ENCODE measurements around the gene COX6A1.

Gene COX6A1

DNA sequence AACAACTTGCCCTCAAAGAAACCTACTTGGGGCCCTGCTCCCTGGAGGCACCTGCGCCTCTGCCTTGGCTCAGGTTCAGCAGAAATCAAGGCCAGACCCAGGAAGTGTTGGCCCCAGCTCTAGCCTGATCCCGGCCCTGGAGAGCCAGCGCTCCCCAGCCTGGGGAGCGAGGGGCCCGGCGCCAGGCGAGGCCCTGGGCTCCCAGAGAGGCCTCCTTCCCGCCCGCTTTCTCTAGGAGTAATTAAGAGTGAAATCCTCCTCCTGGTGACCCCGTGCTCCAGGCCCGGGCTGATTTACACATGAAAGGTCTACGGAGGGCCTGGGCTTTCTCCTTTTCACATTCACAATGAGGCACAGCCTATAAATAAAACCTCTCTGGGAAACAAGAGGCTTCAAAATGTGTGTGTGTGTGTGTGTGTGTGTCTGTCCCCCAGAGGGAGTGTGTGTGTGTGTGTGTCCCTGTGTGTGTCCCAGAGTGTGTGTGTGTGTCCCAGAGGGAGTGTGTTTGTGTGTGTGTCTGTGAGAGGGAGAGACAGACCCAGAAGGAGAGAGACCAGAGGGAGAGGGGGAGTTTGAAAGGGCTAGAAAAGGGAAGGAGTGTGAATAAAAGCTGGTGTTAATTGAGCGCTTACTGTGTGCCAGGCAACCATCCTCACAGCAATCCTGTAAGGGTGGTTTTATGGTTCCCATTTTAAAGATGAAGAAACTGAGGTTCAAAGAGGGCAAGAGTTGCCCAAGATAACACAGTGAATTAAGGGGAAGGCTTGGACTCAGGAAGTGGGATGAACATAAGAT, 23.8 kb upstream of the COX6A1 start:
- Mint-ChIP-seq H3K27me3 (ENCODE audit: low read depth) (no peaks in the 10 kb centered on the region), H3K4me1 (ENCODE audit: low read depth) (no peaks in the 10 kb centered on the region), H3K27ac (no peak overlapping the region), H3K9me3 (no peaks in the 10 kb centered on the region), H3K4me3 (no peak overlapping the region), H3K36me3 (ENCODE audit: low read depth) (no peaks in the 10 kb centered on the region)
- DNase-seq (ENCODE audit: low spot score): no peak

DNA sequence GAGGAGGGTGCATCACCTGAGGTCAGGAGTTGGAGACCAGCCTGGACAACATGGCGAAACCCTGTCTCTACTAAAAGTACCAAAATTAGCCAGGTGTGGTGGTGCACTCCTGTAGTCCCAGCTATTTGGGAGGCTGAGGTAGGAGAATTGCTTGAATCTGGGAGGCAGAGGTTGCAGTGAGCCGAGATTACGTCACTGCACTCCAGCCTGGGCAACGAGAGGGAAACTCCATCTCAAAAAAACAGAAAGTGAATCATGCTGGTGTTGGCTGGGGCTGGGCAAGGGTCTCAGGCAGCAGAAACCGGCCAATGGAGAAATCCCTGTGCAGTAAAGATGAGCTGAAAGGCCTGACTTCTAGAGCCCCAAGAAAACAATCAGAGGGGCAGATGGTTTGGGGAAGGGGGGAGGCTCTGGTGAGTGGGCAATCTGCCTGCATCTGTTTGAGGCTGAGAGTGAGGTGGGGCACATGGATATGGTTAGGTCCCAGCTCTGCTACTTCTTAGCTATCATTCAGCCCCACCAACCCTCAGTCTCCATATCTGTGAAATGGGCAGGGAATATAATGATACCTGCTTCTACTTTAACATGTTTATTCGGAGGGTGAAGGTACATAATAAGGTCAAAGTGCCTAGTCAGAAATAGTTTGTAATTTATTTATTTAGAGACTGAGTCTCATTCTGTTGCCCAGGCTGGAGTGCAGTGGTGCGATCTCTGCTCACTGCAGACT, 21.3 kb upstream of the COX6A1 start:
- H3K27ac Mint-ChIP-seq: no peak overlapping the region
- no peak for DNase-seq (ENCODE audit: low spot score)
- H3K9me3 Mint-ChIP-seq: no peaks in the 10 kb centered on the region
- no peak overlapping the region for H3K4me3 Mint-ChIP-seq
- no peaks in the 10 kb centered on the region for H3K27me3 Mint-ChIP-seq (ENCODE audit: low read depth)
- no peaks in the 10 kb centered on the region for H3K36me3 Mint-ChIP-seq (ENCODE audit: low read depth)
- H3K4me1 Mint-ChIP-seq (ENCODE audit: low read depth): no peaks in the 10 kb centered on the region

DNA sequence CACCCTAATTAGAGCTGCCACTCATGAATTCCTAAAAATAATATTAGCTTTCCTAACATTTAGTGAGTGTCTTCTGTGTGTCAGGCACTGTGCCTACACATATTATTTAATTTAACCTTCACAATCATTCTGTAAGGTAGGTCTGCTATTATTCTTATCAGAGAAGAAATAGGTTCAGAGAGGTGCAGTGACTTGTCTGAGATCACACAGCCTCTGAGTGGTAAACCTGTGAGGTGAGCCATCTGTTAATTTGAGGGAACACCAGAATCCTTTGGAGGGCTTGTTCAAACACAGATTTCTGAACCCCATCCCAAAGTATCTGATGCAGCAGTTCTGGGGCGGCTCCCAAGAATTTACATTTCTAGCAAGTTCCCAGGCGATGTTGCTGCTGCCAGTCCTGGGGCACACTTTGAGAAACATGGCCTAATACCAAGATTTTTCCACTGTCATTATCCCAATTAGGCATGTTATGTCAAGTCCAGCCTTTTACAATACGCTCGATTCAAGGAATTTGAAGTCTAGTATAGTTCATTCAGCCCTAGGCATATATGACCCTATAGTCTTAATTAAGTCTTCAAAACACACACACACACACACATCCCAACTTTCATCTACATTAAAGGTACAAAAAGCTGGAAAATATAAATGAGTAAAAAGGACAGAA, 19.9 kb upstream of the COX6A1 start:
- H3K4me3 Mint-ChIP-seq: no peak overlapping the region
- DNase-seq (ENCODE audit: low spot score): no peak
- H3K4me1 Mint-ChIP-seq (ENCODE audit: low read depth): no peaks in the 10 kb centered on the region
- H3K27me3 Mint-ChIP-seq (ENCODE audit: low read depth): no peaks in the 10 kb centered on the region
- H3K36me3 Mint-ChIP-seq (ENCODE audit: low read depth): no peaks in the 10 kb centered on the region
- no peak overlapping the region for H3K27ac Mint-ChIP-seq
- H3K9me3 Mint-ChIP-seq: no peaks in the 10 kb centered on the region

DNA sequence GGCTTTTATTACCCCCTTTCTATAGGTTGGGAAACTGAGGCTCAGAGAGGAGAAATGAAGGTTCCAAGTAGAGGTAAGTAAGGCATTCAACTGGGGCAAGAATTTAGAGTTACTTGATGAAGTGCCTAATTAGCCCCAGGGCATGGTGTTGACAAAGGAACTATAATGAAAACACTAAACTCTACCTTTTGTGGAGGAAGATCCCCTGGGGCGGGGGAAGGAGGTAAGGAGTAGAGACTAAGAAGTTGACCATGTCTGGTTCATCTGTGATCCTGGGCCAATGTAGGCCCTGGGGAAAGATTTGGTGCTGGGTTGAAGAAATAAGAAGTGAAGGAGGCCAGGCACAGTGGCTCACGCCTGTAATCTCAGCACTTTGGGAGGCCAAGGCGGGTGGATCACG, 16.2 kb upstream of the COX6A1 start:
- Mint-ChIP-seq H3K27ac (no peak overlapping the region), H3K27me3 (ENCODE audit: low read depth) (no peaks in the 10 kb centered on the region), H3K9me3 (no peaks in the 10 kb centered on the region), H3K4me3 (no peak overlapping the region), H3K36me3 (ENCODE audit: low read depth) (no peaks in the 10 kb centered on the region), H3K4me1 (ENCODE audit: low read depth) (no peaks in the 10 kb centered on the region)
- no peak for DNase-seq (ENCODE audit: low spot score)

DNA sequence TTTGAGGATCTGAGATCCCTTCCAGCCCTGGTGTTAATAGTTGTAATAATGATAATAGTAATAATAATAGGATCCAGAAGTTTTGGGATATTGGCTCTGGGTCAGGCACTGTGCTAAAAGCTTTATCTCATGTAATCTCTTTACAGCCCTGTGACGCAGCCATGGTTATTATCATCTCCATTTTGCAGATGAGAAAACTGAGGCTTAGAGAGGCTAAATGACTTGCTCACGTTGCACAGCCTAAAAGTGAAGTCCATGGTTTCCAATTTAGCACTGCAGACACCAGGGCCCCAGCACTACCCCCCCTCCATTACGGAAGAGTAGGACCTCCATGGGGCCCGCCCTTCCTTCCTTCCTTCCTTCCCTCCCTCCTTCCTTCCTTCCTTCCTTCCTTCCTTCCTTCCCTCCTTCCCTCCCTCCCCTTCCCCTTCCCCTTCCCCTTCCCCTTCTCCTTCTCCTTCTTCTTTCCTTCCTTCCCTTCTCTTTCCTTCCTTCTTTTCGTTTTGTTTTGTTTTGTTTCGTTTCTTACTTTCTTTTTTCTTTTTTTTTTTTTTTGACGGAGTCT, 14.9 kb upstream of the COX6A1 start:
- DNase-seq (ENCODE audit: low spot score): no peak
- Mint-ChIP-seq H3K27me3 (ENCODE audit: low read depth) (no peaks in the 10 kb centered on the region), H3K36me3 (ENCODE audit: low read depth) (no peaks in the 10 kb centered on the region), H3K9me3 (no peaks in the 10 kb centered on the region), H3K4me1 (ENCODE audit: low read depth) (no peaks in the 10 kb centered on the region), H3K27ac (no peak overlapping the region), H3K4me3 (no peak overlapping the region)

DNA sequence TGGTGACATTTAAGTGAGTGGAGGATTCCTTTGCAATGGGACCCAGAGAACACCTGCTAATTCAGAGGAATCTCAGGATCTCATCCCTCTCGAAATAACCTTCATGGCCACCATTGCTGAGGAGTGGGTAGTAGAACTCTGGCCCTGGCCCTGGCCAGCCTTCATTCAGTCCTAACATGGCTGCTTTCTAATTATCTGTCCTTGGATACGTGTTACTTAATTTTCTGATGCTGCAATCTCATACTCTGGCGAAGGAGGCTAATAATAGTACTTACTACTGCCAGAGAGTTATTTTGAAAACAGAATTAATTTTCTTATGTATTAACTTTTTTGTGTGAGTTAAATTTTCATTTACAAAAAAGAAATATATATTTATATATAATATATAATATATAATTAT, 12.1 kb upstream of the COX6A1 start:
- no peak for DNase-seq (ENCODE audit: low spot score)
- Mint-ChIP-seq H3K27me3 (ENCODE audit: low read depth) (peaks cover 6% of the 10 kb centered on the region), H3K4me3 (no peak overlapping the region), H3K27ac (no peak overlapping the region), H3K9me3 (no peaks in the 10 kb centered on the region), H3K4me1 (ENCODE audit: low read depth) (no peaks in the 10 kb centered on the region), H3K36me3 (ENCODE audit: low read depth) (no peaks in the 10 kb centered on the region)

DNA sequence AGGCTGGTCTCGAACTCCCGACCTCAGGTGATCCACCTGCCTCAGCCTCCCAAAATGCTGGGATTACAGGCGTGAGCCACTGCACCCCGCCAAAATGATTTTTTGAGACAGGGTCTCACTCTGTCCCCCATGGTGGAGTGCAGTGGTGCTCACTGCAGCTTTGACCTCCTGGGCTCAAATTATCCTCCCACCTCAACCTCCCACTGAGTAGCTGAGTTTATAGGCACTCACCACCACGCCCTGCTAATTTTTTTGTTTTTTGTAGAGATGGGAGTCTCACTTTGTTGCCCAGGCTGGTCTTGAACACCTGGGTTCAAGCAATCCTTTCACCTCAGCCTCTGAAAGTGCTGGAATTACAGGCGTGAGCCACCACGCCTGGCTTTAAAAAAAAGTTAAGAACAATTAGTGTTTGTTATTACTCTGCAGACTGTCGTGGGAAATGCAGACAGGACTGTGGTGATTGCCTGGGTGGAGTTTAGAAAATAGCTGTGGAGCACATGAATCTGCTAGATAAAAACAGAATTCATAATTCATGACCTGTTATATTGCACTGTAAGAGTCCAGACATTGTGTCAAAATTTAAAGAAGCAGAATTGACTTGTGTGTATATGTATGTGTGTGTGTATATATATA, 9.2 kb upstream of the COX6A1 start:
- DNase-seq (ENCODE audit: low spot score): no peak
- Mint-ChIP-seq H3K36me3 (ENCODE audit: low read depth) (no peaks in the 10 kb centered on the region), H3K4me1 (ENCODE audit: low read depth) (no peaks in the 10 kb centered on the region), H3K27me3 (ENCODE audit: low read depth) (peaks cover 6% of the 10 kb centered on the region), H3K27ac (no peak overlapping the region), H3K9me3 (no peaks in the 10 kb centered on the region), H3K4me3 (no peak overlapping the region)

DNA sequence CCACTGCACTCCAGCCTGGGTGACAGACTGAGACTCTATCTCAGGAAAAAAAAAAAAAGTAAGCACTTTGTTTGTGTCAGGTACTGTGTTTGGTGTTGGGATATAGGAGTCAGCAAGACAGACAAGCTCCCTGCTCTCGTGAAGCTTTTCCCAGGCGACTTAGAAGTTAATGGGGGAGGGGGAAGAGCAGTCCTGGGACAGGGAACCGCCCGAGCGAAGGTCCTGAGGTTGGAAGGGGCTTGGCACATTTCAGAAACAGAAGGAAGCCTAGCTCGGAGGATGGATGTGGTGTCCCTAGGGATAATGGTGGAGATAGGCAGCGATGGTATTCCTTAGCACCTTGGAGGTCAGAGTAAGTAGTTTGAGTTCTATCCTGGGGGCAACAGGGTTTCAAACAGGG, 8.5 kb upstream of the COX6A1 start:
- H3K4me3 Mint-ChIP-seq: no peak overlapping the region

DNA sequence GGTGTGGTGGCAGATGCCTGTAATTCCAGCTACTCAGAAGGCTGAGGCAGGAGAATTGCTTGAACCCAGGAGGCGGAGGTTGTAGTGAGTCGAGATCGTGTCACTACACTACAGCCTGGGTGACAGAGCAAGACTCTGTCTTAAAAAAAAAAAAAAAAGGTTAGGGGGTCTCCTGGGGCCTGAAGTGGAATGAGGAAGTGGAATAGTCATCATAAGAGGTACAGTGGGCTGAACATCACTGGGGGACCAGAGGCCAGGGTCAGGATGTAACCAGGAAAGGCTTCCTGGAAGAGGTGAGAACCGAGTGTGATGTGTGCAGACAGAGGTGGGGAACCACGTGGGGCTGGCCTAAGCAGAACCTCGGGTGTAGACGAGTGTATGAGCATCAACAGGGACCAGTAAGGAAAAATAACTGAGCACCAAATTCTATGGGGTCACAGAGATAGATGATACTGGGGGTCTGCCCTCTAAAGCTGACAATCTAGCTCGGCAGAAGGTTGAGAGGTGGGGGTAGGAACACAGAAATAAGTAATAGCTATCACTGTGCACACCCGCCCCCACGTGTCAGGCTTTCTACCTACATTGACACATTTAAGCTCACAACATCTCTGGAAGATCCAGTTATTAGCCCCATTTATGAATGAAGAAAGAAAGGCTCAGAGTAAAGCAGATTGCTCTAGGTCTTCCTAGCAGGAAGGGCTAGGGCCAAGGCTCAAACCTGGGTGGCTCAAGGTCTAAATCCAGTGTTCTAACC, 5.0 kb upstream of the COX6A1 start:
- no peak overlapping the region for H3K4me3 Mint-ChIP-seq
- H3K4me1 Mint-ChIP-seq (ENCODE audit: low read depth): peaks cover 2% of the 10 kb centered on the region
- H3K27me3 Mint-ChIP-seq (ENCODE audit: low read depth): peaks cover 6% of the 10 kb centered on the region
- no peaks in the 10 kb centered on the region for H3K9me3 Mint-ChIP-seq
- H3K27ac Mint-ChIP-seq: no peak overlapping the region
- H3K36me3 Mint-ChIP-seq (ENCODE audit: low read depth): no peaks in the 10 kb centered on the region
- DNase-seq (ENCODE audit: low spot score): no peak

More for the DNA sequence above, 8.5 kb upstream of the COX6A1 start:
- no peak for DNase-seq (ENCODE audit: low spot score)
- Mint-ChIP-seq H3K27me3 (ENCODE audit: low read depth) (peaks cover 6% of the 10 kb centered on the region), H3K4me1 (ENCODE audit: low read depth) (no peaks in the 10 kb centered on the region), H3K36me3 (ENCODE audit: low read depth) (no peaks in the 10 kb centered on the region), H3K9me3 (no peaks in the 10 kb centered on the region), H3K27ac (no peak overlapping the region)

DNA sequence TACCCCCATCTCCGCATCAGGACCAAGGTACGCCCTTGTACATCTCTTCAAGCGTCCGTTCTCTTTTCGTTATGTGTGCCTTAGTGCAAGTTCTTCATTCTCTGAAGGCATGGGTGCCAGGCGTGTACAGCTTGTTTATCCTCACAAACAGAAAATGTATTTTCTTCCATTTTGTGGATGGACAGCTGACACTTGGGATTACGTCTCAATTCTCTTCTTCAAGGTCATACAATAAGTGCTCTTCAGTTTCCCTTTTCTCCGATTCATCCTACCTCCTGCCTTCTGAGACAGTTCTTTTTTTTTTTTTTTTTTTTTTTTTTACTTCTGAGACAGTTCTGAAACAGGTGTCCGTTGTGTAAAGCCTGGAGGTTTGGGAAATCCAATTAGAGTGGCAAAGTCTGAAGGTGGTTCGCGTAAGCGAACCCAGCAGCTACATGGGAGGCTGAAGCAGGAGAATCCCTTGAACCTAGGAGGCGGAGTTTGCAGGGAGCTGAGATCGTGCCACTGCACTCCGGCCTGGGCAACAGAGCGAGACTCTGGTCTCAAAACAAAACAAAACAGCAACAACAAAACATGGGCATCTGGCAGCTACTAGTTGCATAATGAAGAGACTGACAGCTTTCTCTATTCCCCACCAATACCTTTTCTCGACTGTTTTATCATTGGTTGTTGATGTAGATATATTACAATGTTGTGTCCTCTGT, 734 bp downstream of the COX6A1 start:
- no peak for DNase-seq (ENCODE audit: low spot score)
- peak overlapping the region; percentile 98 for H3K27ac Mint-ChIP-seq
- H3K27me3 Mint-ChIP-seq (ENCODE audit: low read depth): no peaks in the 10 kb centered on the region
- H3K4me3 Mint-ChIP-seq: peak overlapping the region; percentile 94
- peaks cover 17% of the 10 kb centered on the region for H3K4me1 Mint-ChIP-seq (ENCODE audit: low read depth)
- no peaks in the 10 kb centered on the region for H3K9me3 Mint-ChIP-seq
- H3K36me3 Mint-ChIP-seq (ENCODE audit: low read depth): peaks cover 23% of the 10 kb centered on the region

DNA sequence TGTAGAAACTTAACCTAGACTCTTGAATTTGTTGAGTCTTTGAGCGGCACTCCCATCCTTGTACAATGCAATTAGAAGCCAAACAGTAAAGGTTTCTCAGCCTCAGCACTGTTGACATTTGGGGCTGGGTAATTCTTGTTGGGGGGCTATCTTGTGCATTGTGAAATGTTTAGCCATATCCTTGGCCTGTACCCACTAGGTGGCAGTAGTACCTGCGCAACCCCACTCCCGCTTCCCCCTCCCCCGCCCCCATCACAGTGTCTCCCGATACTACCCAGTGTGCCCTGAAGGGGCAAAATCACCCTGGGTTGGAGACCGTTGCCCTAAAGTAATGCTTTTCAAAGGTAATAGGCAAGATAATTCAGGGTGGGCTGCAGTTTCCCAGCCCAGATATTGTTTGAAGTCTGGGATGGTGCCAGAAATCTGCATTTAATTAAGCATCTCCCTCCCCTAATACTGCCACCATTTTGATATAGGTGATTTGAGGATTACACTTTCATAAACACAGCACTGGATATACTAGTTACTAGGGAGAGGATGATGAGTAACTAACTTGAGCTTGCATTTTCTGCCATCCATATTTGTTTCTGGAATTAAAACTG, 1.8 kb downstream of the COX6A1 start:
- Mint-ChIP-seq H3K9me3 (no peaks in the 10 kb centered on the region), H3K4me3 (peak overlapping the region; percentile 54), H3K27ac (peak overlapping the region; percentile 20), H3K36me3 (ENCODE audit: low read depth) (peaks cover 26% of the 10 kb centered on the region), H3K4me1 (ENCODE audit: low read depth) (peaks cover 21% of the 10 kb centered on the region), H3K27me3 (ENCODE audit: low read depth) (no peaks in the 10 kb centered on the region)
- peak; percentile 54 for DNase-seq (ENCODE audit: low spot score)

DNA sequence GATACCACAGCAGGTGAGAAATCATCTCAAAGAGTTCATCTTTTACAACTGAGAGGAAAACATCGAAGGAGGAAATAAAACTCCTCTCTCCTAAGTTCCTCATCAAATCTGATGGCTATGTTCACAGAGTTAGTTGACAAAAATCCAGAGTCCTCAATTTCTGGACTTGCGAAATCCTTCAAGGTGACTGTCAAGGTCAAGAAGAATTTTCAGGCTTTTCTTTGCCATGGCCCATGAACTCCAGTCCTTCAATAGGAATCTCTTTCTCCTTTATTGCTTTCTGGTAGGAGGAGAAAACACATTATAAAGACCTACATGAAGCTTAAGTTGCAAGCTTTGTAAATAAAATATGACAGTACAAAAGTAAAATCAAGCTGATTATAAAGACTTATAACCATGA, 6.8 kb downstream of the COX6A1 start:
- peaks cover 46% of the 10 kb centered on the region for H3K36me3 Mint-ChIP-seq (ENCODE audit: low read depth)
- H3K27ac Mint-ChIP-seq: peak overlapping the region; percentile 97
- H3K9me3 Mint-ChIP-seq: no peaks in the 10 kb centered on the region
- peaks cover 27% of the 10 kb centered on the region for H3K4me1 Mint-ChIP-seq (ENCODE audit: low read depth)
- peak overlapping the region; percentile 96 for H3K4me3 Mint-ChIP-seq
- peaks cover 2% of the 10 kb centered on the region for H3K27me3 Mint-ChIP-seq (ENCODE audit: low read depth)
- no peak for DNase-seq (ENCODE audit: low spot score)

Data from T-helper 2 cell treated with Interferon-gamma antibody and Interleukin-4, amounts not matched to agents 5 μg/mL and 100 μg/mL, for 36 hours (primary cell).